Frontal cortex (tissue), 4 donors: ENCODE measurements around the gene ADD1. TPM values are rescaled to one million over a fixed set of nuclear protein-coding genes. Genes with fewer than 3 reads are reported as not detected.
"Not testable (repeated sequence)": the region's sequence is repeated elsewhere in the genome, so short reads cannot be mapped to it uniquely, and the experiment has no call there.

Source experiments
- DNase-seq, 2 donors: peaks; one replicate each; pipeline ENCODE4 v3.0.0; 2012; ENCODE audit warnings: low spot score in 2 of 2
- FAIRE-seq: peaks from 2 replicates; lab custom pipeline; 2012; peaks lifted over from hg19 to GRCh38; lab: Jason Lieb, UNC
- total RNA-seq: library from RNA; depleted of rRNA; stranded (reverse); fragments of >200 nt; gene quantifications from one replicate; pipeline ENCODE4 v1.2.3, GENCODE V29; 2014
- donor health status: control.
- donor health status: control.
- donor health status: control.

ADD1 gene
- total RNA-seq, 1 donor from 2014 or later = 178 TPM

- FAIRE-seq = no peak
- DNase-seq = no peak
Measured at GRCh38 chr4:2910409-2910808, 66.8 kb downstream of the ADD1 start.

GRCh38 chr4:2911868-2912267 lies 68.2 kb downstream of the ADD1 start:
- no peak for FAIRE-seq

GRCh38 chr4:2913168-2913567 lies 69.5 kb downstream of the ADD1 start:
- FAIRE-seq (no peak), DNase-seq (no peak)

More at GRCh38 chr4:2911868-2912267, 68.2 kb downstream of the ADD1 start:
- no peak for DNase-seq

- FAIRE-seq (no peak), DNase-seq (no peak)
Measured at GRCh38 chr4:2914256-2915126, 70.8 kb downstream of the ADD1 start.

- no peak for DNase-seq
- no peak for FAIRE-seq
Measured at GRCh38 chr4:2915789-2916188, 72.1 kb downstream of the ADD1 start.

- DNase-seq, FAIRE-seq: not testable (repeated sequence)
Measured at GRCh38 chr4:2916696-2917095, 73.1 kb downstream of the ADD1 start.

- FAIRE-seq, DNase-seq: not testable (repeated sequence)
Measured at GRCh38 chr4:2918300-2918699, 74.7 kb downstream of the ADD1 start.

GRCh38 chr4:2918714-2919113 lies 75.1 kb downstream of the ADD1 start:
- not testable (repeated sequence) for FAIRE-seq, DNase-seq

GRCh38 chr4:2922453-2923101 lies 78.9 kb downstream of the ADD1 start:
- not testable (repeated sequence) for FAIRE-seq, DNase-seq

- FAIRE-seq = no peak
- no peak for DNase-seq
Measured at GRCh38 chr4:2923141-2923551, 79.5 kb downstream of the ADD1 start.

GRCh38 chr4:2923668-2924173 lies 80.1 kb downstream of the ADD1 start:
- FAIRE-seq (no peak), DNase-seq (no peak)

GRCh38 chr4:2924286-2924685 lies 80.6 kb downstream of the ADD1 start:
- FAIRE-seq (no peak), DNase-seq (no peak)

GRCh38 chr4:2924765-2925301 lies 81.2 kb downstream of the ADD1 start:
- FAIRE-seq (no peak), DNase-seq (no peak)

GRCh38 chr4:2925496-2925895 lies 81.9 kb downstream of the ADD1 start:
- FAIRE-seq = no peak
- DNase-seq = no peak

GRCh38 chr4:2925931-2926860 lies 82.6 kb downstream of the ADD1 start:
- no peak for FAIRE-seq
- DNase-seq = no peak

GRCh38 chr4:2927016-2927695 lies 83.5 kb downstream of the ADD1 start:
- FAIRE-seq = no peak
- DNase-seq = no peak

- DNase-seq (no peak), FAIRE-seq (no peak)
Measured at GRCh38 chr4:2927696-2928075, 84.0 kb downstream of the ADD1 start.

- DNase-seq = no peak
- no peak for FAIRE-seq
Measured at GRCh38 chr4:2928242-2929176, 84.9 kb downstream of the ADD1 start.
